ENCODE measurements around the gene FUT1. TPM values are rescaled to one million over a fixed set of nuclear protein-coding genes. Genes with fewer than 3 reads are reported as not detected.

The FUT1 gene
- total RNA-seq, 1 donor = not detected

Other genes starting within 250 kb of the FUT1 start
- 1.5 TPM for gene LMTK3, start 240.8 kb downstream of the FUT1 start, total RNA-seq
- not detected for gene SULT2B1, start 200.5 kb downstream of the FUT1 start, total RNA-seq
- gene SPACA4, start 145.9 kb downstream of the FUT1 start, total RNA-seq = not detected
- 0.73 TPM for gene FAM83E, start 137.6 kb downstream of the FUT1 start, total RNA-seq
- gene RPL18, start 133.5 kb downstream of the FUT1 start, total RNA-seq = 2,431 TPM
- 4.5 TPM for gene SPHK2, start 133.1 kb downstream of the FUT1 start, total RNA-seq
- 28.2 TPM for gene DBP, start 115.3 kb downstream of the FUT1 start, total RNA-seq
- gene CA11, start 106.5 kb downstream of the FUT1 start, total RNA-seq = 2.4 TPM
- gene NTN5, start 79.6 kb downstream of the FUT1 start, total RNA-seq = 0.63 TPM
- gene FUT2, start 56.7 kb downstream of the FUT1 start, total RNA-seq = not detected
- 0.10 TPM for gene MAMSTR, start 32.9 kb downstream of the FUT1 start, total RNA-seq
- 0.10 TPM for gene RASIP1, start 12.0 kb downstream of the FUT1 start, total RNA-seq
- not detected for gene IZUMO1, start 5.7 kb downstream of the FUT1 start, total RNA-seq
- gene FGF21, start 2.9 kb upstream of the FUT1 start, total RNA-seq = not detected
- gene BCAT2, start 58.4 kb upstream of the FUT1 start, total RNA-seq = 3.9 TPM
- 0.42 TPM for gene HSD17B14, start 83.8 kb upstream of the FUT1 start, total RNA-seq
- gene PLEKHA4, start 116.0 kb upstream of the FUT1 start, total RNA-seq = 1.3 TPM
- gene PPP1R15A, start 119.8 kb upstream of the FUT1 start, total RNA-seq = 644 TPM
- 0.31 TPM for gene TULP2, start 146.1 kb upstream of the FUT1 start, total RNA-seq
- gene NUCB1, start 147.7 kb upstream of the FUT1 start, total RNA-seq = 166 TPM
- 0.21 TPM for gene DHDH, start 181.1 kb upstream of the FUT1 start, total RNA-seq
- 26.6 TPM for gene BAX, start 202.2 kb upstream of the FUT1 start, total RNA-seq
- gene FTL, start 212.7 kb upstream of the FUT1 start, total RNA-seq = 2,689 TPM
- 10.0 TPM for gene GYS1, start 240.7 kb upstream of the FUT1 start, total RNA-seq
- gene RUVBL2, start 241.2 kb upstream of the FUT1 start, total RNA-seq = 19.9 TPM

Measured in mononuclear cell (primary cell).